Breast epithelium (tissue), 4 donors: Measurements from ENCODE around the gene FAM131A. TPM values are rescaled to one million over a fixed set of nuclear protein-coding genes. Genes with fewer than 3 reads are reported as not detected.
A peak's percentile ranks its signal among the peaks of the same experiment; 100 is the strongest.
"Not testable (repeated sequence)": the region's sequence is repeated elsewhere in the genome, so short reads cannot be mapped to it uniquely, and the experiment has no call there.

Experiments
- DNase-seq, 2 donors: peaks; one replicate each; pipeline ENCODE4 v3.0.0-alpha.2; 2019; ENCODE audit warnings: low spot score in 2 of 2
- H3K27ac ChIP-seq, 2 donors: fragments of 200-600 bp; sonication (generic) in 1 of 2; one replicate each; pipeline ENCODE4 v1.5.1; 2016 to 2019; ENCODE audit warnings: mild to moderate bottlenecking in 1 of 2
- H3K27me3 ChIP-seq, 2 donors: fragments of 200-600 bp; sonication (generic) in 1 of 2; one replicate each; pipeline versions ENCODE4 v1.5.1 to v1.6.0; 2017 to 2019; ENCODE audit warnings: control low read depth in 1 of 2, mild to moderate bottlenecking in 1 of 2
- H3K36me3 ChIP-seq: fragments of 200-600 bp; one replicate; pipeline ENCODE4 v1.5.1; 2019
- H3K4me1 ChIP-seq, 2 donors: fragments of 200-600 bp; sonication (generic); one replicate each; pipeline ENCODE4 v1.5.1; 2016 to 2019; ENCODE audit warnings: control low read depth in 1 of 2
- H3K4me3 ChIP-seq, 3 donors: fragments of 200-600 bp; sonication (generic); 1 replicate in 2 of 3; 2 replicates in 1 of 3; pipeline ENCODE4 v1.5.1; 2016 to 2019; ENCODE audit warnings: mild to moderate bottlenecking in 3 of 3, moderate library complexity in 2 of 3
- H3K9me3 ChIP-seq, 2 donors: fragments of 200-600 bp; sonication (generic) in 1 of 2; one replicate each; pipeline ENCODE4 v1.5.1; 2016 to 2019; ENCODE audit warnings: control low read depth in 1 of 2
- CTCF ChIP-seq, 3 donors: fragments of 450-650 bp; IDR thresholded peaks; one replicate each; pipeline ENCODE4 v1.5.1; 2016 to 2017; ENCODE audit warnings: antibody characterized with exemption in 3 of 3, mild to moderate bottlenecking in 3 of 3, moderate library complexity in 3 of 3
- POLR2A ChIP-seq: fragments of 450-650 bp; IDR thresholded peaks from one replicate; pipeline ENCODE4 v1.6.1; 2016; ENCODE audit warnings: antibody characterized with exemption, mild to moderate bottlenecking, moderate library complexity
- POLR2AphosphoS5 ChIP-seq, 3 donors: sonication (generic); formaldehyde crosslinking; IDR thresholded peaks; one replicate each; pipeline ENCODE4 v1.6.1; 2017; ENCODE audit warnings: antibody characterized with exemption in 3 of 3
- intact Hi-C: fragments of 100-400 bp; cut with DNase I; formaldehyde crosslinking; loops from one replicate; pipeline ENCODE4 v1.15.1; 2023; ENCODE audit warnings: low total_unique reads
- total RNA-seq, 3 donors: library from RNA; depleted of rRNA; stranded (reverse); fragments of >200 nt; gene quantifications; one replicate each; pipeline ENCODE4 v1.1.0, GENCODE V29; 2016

FAM131A gene
- total RNA-seq, 3 donors from 2014 or later: 18.7 to 32.4 (median 26.5) TPM

- peak overlapping the region in 2 of 3 donors; percentile 83 to 84 for H3K4me3 ChIP-seq
- TF ChIP-seq POLR2A (no peak), POLR2AphosphoS5 (IDR thresholded peaks at IDR 0.05) (no peak), CTCF (IDR thresholded peaks at IDR 0.05) (no peak)
- H3K4me1 ChIP-seq: peaks cover 8 to 11% of the 10 kb centered on the region in 2 donors
- H3K9me3 ChIP-seq: no peaks in the 10 kb centered on the region
- DNase-seq: no peak
- H3K27ac ChIP-seq: peak overlapping the region; percentile 98
- H3K36me3 ChIP-seq: no peaks in the 10 kb centered on the region
- intact Hi-C loops: no loop called here
- no peaks in the 10 kb centered on the region for H3K27me3 ChIP-seq
Measured at GRCh38 chr3:184339001-184339400, 1.6 kb downstream of the FAM131A start.

DNA sequence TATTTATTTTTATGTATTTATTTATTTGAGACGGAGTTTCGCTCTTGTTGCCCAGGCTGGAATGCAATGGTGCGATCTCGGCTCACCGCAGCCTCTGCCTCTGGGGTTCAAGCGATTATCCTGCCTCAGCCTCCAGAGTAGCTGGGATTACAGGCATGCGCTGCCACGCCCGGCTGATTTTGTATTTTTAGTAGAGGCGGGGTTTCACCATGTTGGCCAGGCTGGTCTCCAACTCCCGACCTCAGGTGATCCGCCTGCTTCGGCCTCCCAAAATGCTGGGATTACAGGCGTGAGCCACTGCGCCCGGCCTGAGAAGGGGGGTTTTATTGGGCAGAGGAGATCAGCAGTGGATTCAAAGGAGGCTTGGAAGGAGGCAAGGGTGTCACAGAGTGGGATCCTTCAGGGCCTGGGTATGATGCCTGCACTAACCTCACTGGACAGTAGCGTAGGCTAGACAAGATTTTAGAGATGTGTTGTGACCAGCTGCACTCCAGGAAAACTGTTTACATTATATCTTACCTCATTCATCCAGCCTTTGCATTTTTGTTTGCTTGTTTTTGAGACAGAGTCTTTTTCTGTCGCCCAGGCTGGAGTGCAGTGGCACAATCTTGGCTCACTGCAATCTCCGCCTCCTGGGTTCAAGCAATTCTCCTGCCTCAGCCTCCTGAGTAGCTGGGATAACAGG is 2.2 kb downstream of the FAM131A start:
- Histone ChIP-seq H3K4me1 (peaks cover 8 to 11% of the 10 kb centered on the region in 2 donors), H3K27ac (peak overlapping the region in 1 of 2 donors; percentile 98)
- H3K9me3 ChIP-seq, H3K4me3 ChIP-seq, DNase-seq, intact Hi-C loops, H3K36me3 ChIP-seq, H3K27me3 ChIP-seq: not testable (repeated sequence)

- no peak for TF ChIP-seq CTCF (IDR thresholded peaks at IDR 0.05)
- no peaks in the 10 kb centered on the region for H3K36me3 ChIP-seq
- peak overlapping the region in 1 of 2 donors; percentile 22 for H3K27ac ChIP-seq
- H3K27me3 ChIP-seq: no peaks in the 10 kb centered on the region
- intact Hi-C loops: no loop called here
- no peaks in the 10 kb centered on the region for H3K9me3 ChIP-seq
- peaks cover 8 to 11% of the 10 kb centered on the region in 2 donors for H3K4me1 ChIP-seq
- no peak overlapping the region for H3K4me3 ChIP-seq
- peak in 1 of 2 donors; percentile 83 for DNase-seq
Measured at GRCh38 chr3:184341925-184342324, 4.5 kb downstream of the FAM131A start.

GRCh38 chr3:184343200-184343876 is 5.9 kb downstream of the FAM131A start:
- intact Hi-C loops: no loop called here
- H3K36me3 ChIP-seq: no peaks in the 10 kb centered on the region
- no peak for DNase-seq
- H3K4me1 ChIP-seq: peaks cover 1 to 4% of the 10 kb centered on the region in 2 donors
- H3K27me3 ChIP-seq: no peaks in the 10 kb centered on the region
- no peaks in the 10 kb centered on the region for H3K9me3 ChIP-seq
- no peak overlapping the region for H3K4me3 ChIP-seq
- H3K27ac ChIP-seq: no peak overlapping the region
- TF ChIP-seq POLR2A: no peak
- TF ChIP-seq POLR2AphosphoS5 (IDR thresholded peaks at IDR 0.05): no peak
- TF ChIP-seq CTCF (IDR thresholded peaks at IDR 0.05): no peak

DNA sequence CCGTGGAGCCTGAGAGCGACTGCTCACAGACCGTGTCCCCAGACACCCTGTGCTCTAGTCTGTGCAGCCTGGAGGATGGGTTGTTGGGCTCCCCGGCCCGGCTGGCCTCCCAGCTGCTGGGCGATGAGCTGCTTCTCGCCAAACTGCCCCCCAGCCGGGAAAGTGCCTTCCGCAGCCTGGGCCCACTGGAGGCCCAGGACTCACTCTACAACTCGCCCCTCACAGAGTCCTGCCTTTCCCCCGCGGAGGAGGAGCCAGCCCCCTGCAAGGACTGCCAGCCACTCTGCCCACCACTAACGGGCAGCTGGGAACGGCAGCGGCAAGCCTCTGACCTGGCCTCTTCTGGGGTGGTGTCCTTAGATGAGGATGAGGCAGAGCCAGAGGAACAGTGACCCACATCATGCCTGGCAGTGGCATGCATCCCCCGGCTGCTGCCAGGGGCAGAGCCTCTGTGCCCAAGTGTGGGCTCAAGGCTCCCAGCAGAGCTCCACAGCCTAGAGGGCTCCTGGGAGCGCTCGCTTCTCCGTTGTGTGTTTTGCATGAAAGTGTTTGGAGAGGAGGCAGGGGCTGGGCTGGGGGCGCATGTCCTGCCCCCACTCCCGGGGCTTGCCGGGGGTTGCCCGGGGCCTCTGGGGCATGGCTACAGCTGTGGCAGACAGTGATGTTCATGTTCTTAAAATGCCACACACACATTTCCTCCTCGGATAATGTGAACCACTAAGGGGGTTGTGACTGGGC is 7.3 kb downstream of the FAM131A start:
- H3K27ac ChIP-seq: peak overlapping the region; percentile 40 to 54
- intact Hi-C loops: no loop called here
- DNase-seq: no peak
- H3K27me3 ChIP-seq: no peaks in the 10 kb centered on the region
- H3K4me3 ChIP-seq: no peak overlapping the region
- H3K36me3 ChIP-seq: no peaks in the 10 kb centered on the region
- no peaks in the 10 kb centered on the region for H3K9me3 ChIP-seq
- H3K4me1 ChIP-seq: no peaks in the 10 kb centered on the region
- no peak for TF ChIP-seq CTCF (IDR thresholded peaks at IDR 0.05)
- no peak for TF ChIP-seq POLR2A
- TF ChIP-seq POLR2AphosphoS5 (IDR thresholded peaks at IDR 0.05): no peak
